HG02943 (cell line): ENCODE measurements around the gene KRT72.

Source experiments
- ATAC-seq: cut with Tn5 transposase; IDR thresholded peaks from one replicate; pipeline ENCODE4 v1.9.1; 2021; ENCODE audit warnings: mild to moderate bottlenecking, low read depth, moderate library complexity; ENCODE audit not compliant: unreplicated experiment

Gene KRT72

DNA sequence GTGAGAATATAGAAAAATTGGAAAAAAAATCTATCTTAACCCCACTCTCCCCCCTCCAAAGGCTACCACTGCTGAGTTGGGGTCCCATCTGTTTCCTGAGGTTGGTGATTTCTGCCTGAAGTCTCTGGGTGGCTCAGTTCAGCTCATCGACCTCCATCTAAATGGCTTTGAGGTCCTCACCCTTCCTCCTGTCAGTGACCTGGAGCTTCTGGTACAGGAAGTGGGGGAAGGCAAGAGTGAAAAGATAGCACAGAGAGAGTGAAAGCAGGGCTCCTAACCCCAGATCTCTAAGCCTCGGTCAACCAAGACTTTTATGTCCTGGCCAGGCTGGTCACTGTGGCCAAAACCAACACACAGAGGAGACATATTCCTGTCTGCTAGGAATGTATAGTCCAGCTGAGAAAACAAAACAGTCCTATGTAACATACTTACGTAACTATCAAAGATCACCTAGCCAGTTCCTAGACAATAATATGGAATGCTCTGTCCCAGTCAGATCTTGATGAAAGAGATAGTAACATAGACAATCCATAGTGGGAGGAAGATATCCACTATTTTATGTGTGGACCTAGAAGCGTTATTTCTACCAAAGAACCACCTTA is 29.4 kb upstream of the KRT72 start:
- ATAC-seq: no peak

DNA sequence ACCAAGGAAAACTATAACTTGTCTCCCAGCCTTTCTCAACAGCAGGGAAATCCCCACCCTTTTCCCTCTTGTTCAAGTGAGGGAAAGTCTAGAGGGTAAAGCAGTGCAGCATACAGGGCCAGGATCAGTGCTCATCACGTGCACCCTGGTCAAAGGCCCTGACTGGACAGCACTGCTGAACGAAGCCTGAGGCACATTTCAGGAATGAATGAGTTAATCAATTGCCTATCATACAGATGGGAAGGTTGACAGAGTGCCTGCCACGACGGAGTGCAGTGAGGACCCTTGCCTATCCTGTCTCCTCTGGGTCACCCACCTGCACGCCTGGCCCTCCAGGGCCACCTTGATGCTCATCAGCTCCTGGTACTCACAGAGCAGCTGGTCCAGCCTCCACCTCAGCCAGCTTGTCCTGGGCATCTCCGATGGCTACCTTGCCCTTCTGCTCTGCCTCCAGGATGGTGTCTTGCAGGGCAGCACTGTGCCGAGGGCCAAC is 28.8 kb upstream of the KRT72 start:
- ATAC-seq: no peak

DNA sequence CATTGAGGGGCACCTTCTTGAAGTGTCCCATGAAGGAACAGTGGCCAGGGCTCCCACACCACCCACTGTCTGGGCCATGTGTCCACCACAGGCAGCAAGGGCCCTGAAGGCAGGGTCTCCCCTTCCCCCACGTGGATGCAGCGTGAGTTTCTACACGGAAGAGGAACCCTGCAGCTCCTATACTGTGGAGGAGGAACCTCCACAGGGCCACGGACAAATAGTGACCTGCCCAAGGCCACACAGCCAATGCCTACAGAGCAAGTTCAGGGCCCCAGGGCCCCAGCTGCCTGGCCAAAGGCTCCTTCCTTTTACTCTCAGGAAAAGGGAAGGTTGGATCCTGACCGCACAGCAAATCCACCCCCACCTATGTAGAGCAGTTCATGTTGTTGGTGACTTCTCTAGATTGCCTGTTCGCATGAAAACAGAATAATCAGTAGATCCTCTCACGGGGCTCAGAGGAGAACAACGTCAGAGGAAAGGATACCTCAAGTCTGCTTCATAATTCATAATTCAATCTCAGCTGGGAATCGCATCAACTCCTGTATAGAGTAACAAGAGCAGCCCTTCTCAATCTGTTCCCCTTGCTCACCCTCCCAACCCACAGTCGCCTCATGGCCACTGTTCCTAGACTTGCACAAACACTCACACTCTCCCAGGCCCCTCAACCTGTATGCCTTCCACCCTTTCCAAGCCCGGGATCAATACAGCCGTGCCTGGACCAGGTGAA is 28.2 kb upstream of the KRT72 start:
- ATAC-seq: no peak

DNA sequence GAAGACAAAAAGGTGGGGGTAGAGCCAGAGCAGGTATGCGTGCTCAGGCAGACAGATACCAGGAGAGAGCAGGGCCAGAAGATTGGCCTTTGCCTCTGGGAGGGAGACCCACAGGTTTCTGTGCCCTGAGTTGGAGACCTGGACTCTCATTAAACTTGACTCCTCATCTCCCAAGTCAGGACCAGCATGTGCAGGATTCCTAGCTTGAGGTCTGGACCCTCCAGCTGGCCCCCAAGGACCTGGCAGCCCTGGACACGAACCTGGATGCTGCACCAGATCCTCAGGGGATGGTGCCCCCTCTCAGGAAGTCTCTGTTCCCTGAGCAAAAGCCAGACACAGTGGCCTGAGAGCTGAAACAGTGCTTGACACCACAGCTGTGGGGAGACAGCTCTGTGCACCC is 27.6 kb upstream of the KRT72 start:
- ATAC-seq: no peak

DNA sequence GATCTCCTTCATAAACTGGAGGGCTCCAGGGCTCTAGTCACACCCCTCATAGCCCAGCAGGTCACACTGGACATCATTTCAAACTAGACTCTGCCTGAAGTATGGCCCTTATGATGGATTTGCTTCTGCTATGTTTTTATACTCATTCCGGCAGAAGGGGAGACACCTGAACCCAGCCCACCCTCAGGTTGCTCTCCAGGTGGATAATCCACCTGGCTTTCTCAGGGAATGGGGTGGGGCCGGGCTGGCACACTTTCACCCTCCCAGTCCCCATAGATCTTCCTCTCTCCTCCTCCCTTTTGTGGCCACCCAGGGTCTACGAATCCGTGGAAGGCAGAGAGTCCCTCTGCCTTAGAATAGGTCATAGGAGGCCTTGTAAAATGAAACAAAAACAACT is 26.8 kb upstream of the KRT72 start:
- ATAC-seq: no peak

DNA sequence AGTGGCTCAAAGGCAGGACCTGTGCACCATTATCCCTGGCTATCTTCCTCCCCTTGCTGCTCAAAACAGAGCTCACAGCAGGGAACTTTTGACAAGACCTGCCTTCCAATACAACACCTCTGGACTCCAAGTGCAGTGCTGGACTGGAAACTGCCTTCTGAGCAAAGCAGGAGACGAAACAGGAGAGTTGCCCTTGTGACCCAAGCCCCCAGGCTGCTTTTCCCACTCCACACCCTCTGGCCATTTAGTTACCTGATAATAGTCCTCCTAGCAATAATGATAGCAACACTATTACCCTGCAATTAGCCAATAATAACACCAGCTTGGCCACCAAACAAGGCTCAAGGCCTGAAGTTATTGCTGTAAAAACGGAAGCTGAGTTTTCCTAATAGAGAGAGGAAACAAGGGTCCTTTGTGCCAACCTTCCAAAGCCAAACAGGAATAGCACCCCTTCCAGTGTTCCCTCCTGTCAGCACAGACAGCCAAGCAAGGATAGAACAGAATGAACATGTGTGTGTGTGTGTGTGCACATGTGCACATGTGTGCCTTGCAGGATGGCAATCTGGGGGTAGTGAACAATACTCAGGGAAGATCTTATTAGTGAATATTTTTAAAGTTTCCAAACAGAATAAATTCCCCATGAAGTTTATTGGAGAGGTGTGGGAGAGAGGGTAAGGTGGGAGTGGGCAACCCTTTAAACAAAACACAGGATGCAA is 26.3 kb upstream of the KRT72 start:
- no peak for ATAC-seq

DNA sequence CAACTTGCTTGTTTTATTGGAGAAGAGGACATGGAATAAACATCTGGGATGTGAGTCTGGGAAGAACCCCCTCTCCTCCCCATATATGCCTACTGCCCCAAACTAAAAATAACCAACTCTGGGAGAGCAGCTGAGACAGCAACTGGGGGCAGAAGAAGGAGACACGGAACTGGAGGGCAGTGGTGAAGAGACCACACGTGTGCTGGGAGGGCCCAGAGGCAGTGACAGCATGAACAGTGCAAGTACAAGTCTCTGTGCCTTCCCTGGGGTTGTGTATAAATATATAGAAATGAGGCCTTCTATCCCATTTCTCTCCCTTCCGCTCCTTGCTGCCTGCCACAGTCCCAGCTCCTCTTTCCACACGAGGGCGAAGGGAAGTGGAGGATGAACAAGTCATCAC is 21.1 kb upstream of the KRT72 start:
- ATAC-seq: no peak

DNA sequence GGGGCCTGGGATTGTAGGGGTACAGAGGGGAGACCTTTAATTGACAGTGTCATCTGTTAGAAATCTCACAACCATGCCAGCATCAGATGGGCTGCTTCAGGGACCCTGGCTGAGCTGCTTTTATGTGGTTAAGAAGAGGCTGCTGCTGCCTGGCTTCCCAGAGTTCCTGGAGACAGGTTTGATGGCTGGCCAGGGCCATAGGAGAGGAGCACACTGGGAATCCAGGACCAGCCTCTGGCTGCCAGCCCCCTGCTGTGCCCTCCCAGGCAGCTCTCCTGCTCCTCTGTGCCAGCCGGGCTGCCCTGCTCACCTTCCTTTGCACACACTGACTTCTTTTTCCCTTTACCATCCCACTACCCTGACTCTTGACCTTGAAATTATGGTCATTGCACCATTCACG is 17.6 kb upstream of the KRT72 start:
- ATAC-seq: no peak

DNA sequence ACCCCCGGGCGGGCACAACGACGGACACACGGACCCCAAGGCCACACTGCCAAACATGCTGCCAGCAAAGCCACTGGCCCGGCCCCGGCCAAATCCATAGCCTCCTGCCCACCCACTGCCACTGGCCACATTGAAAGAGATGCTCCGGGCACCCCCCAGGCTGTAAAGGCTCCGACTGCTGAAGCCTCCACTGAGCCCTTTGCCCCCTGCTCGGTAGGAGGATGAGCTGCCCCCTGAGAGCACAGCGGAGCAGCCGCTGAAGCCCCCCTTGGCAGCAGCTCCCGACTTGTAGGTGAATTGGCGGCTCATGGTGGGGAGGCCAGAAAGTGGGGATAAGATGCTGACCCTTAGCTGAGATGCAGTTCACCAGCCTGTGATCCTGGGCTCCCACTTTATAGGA is 17.0 kb upstream of the KRT72 start, which contains the start of gene KRT73:
Gene KRT73 (minus strand): TSS at position 344 of the 400 bp plus-strand sequence. CDS start 35 bp downstream, at position 309.
- ATAC-seq: no peak

DNA sequence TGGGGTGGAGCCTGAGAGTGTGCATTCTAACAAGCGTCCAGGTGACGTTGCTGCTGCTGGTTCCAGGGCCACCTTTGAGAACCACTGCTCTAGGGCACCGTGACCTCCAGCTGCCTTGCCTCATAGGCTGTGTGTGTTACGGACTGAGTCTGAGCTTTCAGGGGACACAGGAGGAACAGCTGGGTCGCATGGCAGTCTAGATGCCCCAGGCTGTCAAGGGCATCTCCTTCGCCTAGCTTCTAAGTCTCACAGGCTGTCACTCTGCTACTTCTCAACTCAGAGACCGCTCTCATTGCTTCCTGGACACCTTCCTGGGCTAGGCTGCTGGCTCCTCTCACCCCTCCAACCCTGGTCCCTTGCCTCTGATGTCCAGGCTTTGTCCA is 16.1 kb upstream of the KRT72 start:
- ATAC-seq: no peak

DNA sequence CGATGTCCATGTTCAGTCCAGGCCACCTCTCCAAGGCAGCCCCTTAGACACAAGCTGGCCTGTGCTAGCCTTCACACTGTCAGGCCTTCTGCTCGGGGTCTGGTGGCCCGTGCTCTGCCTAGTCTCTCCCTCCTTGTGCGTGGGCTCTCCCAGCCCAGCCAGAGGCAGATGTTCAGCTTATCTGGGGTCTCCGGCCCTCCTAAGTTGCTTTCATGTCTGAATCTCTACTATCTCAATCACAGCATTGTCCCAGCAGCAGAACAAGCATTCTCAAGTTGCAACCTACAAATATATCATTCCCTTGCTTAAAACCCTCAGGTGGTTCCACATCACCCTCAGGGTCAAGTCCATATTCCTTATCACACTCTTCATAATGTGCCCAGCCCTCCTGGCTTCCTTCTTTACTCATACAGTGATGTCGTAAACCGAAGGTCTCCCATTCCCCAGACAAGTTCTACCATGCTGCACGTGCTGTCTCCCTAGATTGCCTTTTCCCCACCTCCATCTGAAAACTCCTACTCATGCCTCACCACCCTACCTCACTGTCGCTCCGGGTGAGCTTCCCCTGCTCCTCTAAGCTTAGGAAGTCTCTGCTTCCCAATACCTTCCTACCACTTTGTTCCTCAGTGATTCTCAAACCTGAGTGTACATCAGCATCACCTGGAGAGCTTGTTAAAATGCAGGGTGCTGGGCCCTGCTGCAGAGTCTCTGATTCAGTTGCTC is 15.6 kb upstream of the KRT72 start:
- no peak for ATAC-seq

DNA sequence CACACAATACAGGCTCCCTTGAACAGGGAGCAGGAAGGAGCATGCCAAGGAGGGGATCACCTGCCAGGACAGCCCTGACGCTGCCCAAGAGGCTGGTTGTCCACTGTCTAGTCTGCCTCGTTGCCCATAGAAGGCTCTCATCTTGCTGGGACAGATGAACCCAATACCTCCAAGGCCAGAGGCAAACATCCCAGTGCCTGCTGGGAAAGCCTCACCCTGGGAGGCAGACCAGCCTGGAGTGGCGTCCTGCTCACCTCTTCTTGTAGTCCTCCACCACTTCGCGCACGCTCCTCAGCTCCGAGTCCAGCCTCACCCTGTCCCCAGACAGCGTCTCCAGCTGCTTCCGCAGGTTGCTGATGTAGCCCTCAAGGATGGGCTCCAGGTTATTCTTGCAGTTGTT is 14.6 kb upstream of the KRT72 start:
- no peak for ATAC-seq

DNA sequence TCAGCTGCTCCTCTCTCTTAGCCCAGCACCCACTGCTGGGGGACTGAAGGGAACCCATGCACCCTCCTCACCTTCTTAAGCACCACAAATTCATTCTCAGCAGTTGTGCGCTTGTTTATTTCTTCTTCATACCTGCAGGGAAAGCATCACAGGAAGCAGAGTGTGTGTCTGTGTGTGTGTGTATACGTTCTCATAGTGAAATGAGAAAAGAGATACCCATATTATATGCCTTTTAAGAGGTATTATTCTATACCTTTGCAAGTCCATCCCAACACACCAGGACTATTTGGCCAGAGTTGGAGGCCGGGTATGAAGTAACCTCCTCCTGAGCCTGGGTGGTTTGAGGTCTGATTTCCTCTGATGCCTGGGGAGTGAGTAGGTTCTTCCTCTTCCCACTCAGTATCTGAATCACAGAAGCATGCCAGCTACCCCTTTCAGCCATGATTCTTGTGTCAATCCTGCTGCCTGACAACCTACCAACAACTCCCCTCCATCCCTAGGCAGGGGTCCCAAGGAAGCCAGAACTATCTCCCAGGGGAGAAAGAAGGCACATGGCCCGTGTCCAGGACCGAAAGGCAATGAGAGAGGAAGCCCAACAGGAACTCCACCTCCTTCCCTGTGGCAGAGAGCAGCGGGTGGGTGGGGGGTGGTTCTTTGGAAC is 14.1 kb upstream of the KRT72 start:
- no peak for ATAC-seq

DNA sequence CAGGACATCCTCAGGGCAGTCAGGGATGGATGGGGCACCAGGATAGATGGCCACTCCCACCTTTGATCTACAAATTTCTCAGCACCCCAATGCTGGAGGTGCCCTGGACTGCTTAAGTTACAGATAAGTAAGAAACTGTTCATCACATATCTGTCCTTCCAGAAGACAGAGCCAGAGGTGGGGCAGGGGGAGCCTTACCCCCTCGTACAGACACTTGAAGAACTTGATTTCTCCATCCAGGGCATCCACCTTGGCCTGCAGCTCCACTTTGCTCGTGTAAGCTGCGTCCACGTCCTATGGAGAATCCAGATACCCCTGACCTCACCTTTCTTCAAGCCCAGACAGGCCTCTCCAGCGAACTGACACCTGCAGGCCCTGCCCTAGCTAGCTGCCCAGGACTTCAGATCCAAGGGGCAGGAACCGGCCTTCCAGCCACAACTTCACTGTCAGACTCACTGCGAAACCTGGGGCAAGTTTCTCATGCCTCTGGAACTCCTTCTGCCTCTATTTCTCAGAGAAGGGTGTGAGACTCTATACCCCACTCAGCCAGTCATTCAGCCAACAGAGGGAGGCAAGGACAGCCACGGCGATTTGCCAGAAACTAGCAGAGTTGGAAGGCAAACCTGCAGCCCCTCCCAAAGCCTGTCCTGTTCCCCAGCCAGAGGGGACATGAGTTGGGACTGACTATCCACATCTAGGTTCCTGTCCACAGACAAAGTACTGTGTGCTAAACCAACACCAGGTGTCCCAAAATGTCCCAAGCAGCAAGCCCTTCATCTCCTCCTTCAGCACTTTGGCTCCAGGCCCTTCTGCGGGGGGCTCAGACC is 13.3 kb upstream of the KRT72 start:
- no peak for ATAC-seq

DNA sequence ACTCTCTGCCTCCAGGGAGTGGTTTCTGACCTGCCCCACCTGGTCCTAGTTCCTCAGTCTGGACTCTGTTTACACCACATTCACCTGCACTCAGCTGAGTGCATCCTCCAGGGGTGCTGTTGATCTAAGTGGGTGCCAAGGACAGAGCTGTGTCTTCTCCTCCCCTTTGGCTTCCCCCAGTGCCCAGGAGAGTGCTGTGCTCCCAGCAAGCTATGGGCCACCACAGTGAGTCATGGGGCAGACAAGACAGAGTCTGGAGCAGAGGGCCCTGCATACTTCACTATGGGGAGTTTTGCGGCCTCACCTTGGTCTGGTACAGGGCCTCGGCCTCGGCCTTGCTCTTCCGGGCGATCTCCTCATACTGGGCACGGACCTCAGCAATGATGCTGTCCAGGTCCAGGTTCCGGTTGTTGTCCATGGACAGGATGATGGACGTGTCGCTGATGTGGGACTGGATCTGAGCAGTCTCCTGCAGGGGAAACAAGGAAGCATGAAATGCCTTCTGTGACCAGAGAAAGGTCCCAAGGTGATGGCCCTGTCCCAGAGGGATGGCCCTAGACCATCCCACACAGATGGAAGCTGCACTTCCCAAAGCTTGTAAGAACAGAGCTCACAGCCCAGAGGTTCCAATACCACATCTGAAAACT is 12.2 kb upstream of the KRT72 start:
- no peak for ATAC-seq

DNA sequence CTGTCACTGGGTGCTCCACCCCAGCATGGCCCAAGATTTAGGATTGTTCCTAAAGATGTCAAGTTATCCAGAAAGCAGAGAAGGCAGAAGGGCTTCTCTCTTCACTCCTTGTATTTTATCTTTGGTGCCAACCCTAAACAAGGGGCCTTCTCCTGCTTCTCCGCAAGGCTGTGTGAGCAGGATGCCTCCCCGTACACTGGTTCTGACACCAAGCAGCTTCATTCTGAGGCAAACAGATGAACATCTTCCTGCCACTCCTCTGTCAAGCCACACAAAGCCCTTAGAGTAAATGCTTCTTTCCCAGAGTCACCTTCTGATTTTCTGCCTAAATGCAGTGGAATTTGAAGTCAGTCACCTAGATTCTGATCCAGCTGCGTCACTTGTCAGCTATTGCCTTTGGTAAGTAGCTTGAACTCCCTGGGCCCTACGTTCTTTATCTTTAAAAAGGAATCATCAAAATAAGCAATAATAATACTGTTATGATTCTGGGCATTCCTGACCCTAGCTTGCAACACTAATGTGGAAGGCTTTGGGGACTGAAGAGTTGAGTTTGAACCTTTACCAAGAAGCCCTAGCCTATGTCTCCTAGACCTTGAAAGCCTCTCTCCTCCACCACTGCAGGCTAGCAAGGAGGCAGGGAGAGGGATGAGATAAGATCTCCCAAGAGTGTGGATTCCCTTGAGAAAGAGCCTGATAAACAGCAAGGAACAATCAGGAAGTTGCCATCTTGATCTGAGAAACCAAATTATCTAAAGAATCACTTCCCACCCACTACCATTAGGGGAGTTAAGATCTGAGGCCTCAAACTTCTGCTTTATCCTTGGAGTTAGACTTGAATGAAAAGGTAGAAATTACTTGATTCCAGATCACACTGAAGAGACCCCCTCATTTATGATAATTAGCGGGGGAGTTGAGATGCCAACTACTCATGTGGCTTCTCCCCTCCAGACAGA is 11.4 kb upstream of the KRT72 start:
- no peak for ATAC-seq

DNA sequence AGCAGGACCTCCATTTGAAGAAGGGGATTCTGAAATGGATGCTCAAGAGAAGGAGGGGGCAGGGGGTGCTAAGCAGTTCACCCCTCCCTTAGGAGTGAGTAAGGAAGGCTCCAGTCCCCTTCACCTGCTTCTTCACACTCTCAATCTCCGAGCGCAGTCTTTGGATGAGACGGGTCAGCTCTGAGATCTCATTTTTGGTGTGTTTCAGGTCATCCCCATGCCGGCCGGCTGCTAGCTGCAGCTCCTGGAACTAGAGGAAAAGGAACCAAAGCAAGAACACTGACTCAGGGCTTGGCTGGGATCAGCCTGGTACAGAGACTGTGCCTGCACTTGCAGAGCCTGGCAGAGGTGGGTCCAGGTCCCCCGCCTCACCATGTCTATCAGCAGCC is 9.8 kb upstream of the KRT72 start:
- no peak for ATAC-seq
